ENCODE measurements around the gene UPK2. TPM values are rescaled to one million over a fixed set of nuclear protein-coding genes. Genes with fewer than 3 reads are reported as not detected.

Gene UPK2
- not detected in 2 replicates for total RNA-seq (2014; rRNA removed; shearing (Covaris generic))

GRCh38 chr11:118956094-118956846 is at the start of gene UPK2:
TSS of gene UPK2 (plus strand) at chr11:118956298. CDS start at chr11:118956351, 53 bp downstream.

GRCh38 chr11:118971646-118972045 is 15.5 kb downstream of the UPK2 start, which contains the start of gene FOXR1:
TSS of gene FOXR1 (plus strand) at chr11:118971761. CDS start at chr11:118971932, 171 bp downstream.

GRCh38 chr11:118997627-118998387 is 41.7 kb downstream of the UPK2 start, which contains the start of gene CENATAC:
TSS of gene CENATAC (plus strand) at chr11:118998138. CDS start at chr11:118998198, 60 bp downstream.

Small RNA genes within 50 kb of the gene (small RNA-seq; reads per million reads assigned to genes)
- gene AP003392.2: not detected
- not detected for gene MIR4492
- not detected for gene RF00017
- not detected for gene RF00019
- gene RN7SL688P: not detected

Other genes starting within 250 kb of the UPK2 start
- 61.6 and 63.4 TPM in 2 replicates for gene DDX6, start 165.1 kb upstream of the UPK2 start, total RNA-seq (2014; rRNA removed; shearing (Covaris generic))
- not detected in 2 replicates for gene CXCR5, start 72.4 kb upstream of the UPK2 start, total RNA-seq (2014; rRNA removed; shearing (Covaris generic))
- gene BCL9L, start 30.4 kb upstream of the UPK2 start, total RNA-seq (2014; rRNA removed; shearing (Covaris generic)): 20.1 and 20.4 TPM in 2 replicates
- gene FOXR1, start 15.5 kb downstream of the UPK2 start, total RNA-seq (2014; rRNA removed; shearing (Covaris generic)): not detected in 2 replicates
- gene CENATAC, start 41.8 kb downstream of the UPK2 start, total RNA-seq (2014; rRNA removed; shearing (Covaris generic)): 43.6 and 48.3 TPM in 2 replicates
- 1,513 and 1,807 TPM in 2 replicates for gene RPS25, start 62.0 kb downstream of the UPK2 start, total RNA-seq (2014; rRNA removed; shearing (Covaris generic))
- 116 and 119 TPM in 2 replicates for gene TRAPPC4, start 62.5 kb downstream of the UPK2 start, total RNA-seq (2014; rRNA removed; shearing (Covaris generic))
- 23.9 and 33.9 TPM in 2 replicates for gene SLC37A4, start 74.6 kb downstream of the UPK2 start, total RNA-seq (2014; rRNA removed; shearing (Covaris generic))
- 183 and 189 TPM in 2 replicates for gene HYOU1, start 100.9 kb downstream of the UPK2 start, total RNA-seq (2014; rRNA removed; shearing (Covaris generic))
- gene VPS11, start 111.5 kb downstream of the UPK2 start, total RNA-seq (2014; rRNA removed; shearing (Covaris generic)): 35.2 and 39.1 TPM in 2 replicates
- 9.5 and 13.5 TPM in 2 replicates for gene HMBS, start 128.6 kb downstream of the UPK2 start, total RNA-seq (2014; rRNA removed; shearing (Covaris generic))
- 25.1 and 54.7 TPM in 2 replicates for gene DPAGT1, start 145.6 kb downstream of the UPK2 start, total RNA-seq (2014; rRNA removed; shearing (Covaris generic))
- gene C2CD2L, start 151.0 kb downstream of the UPK2 start, total RNA-seq (2014; rRNA removed; shearing (Covaris generic)): 17.9 and 18.2 TPM in 2 replicates
- gene HINFP, start 165.3 kb downstream of the UPK2 start, total RNA-seq (2014; rRNA removed; shearing (Covaris generic)): 10.7 and 13.2 TPM in 2 replicates
- 0.08 and 0.23 TPM in 2 replicates for gene ABCG4, start 192.8 kb downstream of the UPK2 start, total RNA-seq (2014; rRNA removed; shearing (Covaris generic))
- 19.2 and 24.3 TPM in 2 replicates for gene NLRX1, start 212.4 kb downstream of the UPK2 start, total RNA-seq (2014; rRNA removed; shearing (Covaris generic))
- gene NHERF4, start 229.2 kb downstream of the UPK2 start, total RNA-seq (2014; rRNA removed; shearing (Covaris generic)): 0.11 TPM in 1 of 2 replicates, not detected in the other